ENCODE measurements around the gene TNFSF11.

DNA sequence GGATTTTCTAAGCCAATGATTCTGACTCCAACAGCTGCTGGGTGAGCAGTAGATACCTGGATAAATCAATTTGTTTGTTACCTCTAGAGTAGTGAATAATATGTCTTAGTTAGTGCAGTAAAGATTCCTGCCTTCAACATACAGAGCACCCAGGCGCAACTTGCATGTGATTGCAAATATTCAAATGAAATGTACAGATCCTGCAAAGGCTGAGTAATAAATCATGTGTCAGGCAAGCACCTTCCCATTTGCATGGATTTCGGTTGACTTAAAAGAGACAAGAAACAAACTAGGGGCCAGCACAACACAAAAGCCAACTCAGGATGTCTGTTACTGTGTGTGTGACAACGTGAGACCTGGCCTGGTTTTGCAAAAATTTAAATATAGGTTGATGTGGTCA is 79.7 kb downstream of the TNFSF11 start:
- TF ChIP-seq, protein P1, sequence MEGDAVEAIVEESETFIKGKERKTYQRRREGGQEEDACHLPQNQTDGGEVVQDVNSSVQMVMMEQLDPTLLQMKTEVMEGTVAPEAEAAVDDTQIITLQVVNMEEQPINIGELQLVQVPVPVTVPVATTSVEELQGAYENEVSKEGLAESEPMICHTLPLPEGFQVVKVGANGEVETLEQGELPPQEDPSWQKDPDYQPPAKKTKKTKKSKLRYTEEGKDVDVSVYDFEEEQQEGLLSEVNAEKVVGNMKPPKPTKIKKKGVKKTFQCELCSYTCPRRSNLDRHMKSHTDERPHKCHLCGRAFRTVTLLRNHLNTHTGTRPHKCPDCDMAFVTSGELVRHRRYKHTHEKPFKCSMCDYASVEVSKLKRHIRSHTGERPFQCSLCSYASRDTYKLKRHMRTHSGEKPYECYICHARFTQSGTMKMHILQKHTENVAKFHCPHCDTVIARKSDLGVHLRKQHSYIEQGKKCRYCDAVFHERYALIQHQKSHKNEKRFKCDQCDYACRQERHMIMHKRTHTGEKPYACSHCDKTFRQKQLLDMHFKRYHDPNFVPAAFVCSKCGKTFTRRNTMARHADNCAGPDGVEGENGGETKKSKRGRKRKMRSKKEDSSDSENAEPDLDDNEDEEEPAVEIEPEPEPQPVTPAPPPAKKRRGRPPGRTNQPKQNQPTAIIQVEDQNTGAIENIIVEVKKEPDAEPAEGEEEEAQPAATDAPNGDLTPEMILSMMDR (conservative IDR thresholded peaks at IDR 0.05): no peak
- TF ChIP-seq ZFX (IDR thresholded peaks at IDR 0.05): no peak

All from C4-2B (cell line).